IMR-90 (cell line): Measurements from ENCODE around the gene RMND1. TPM values are rescaled to one million over a fixed set of nuclear protein-coding genes. Genes with fewer than 3 reads are reported as not detected.
A peak's percentile ranks its signal among the peaks of the same experiment; 100 is the strongest.

Source experiments
- ATAC-seq: fragments of 200-7000 bp; cut with Tn5 transposase; 2 replicates; pipeline ENCODE4 v1.9.1; 2020; ENCODE audit warnings: low read depth, mild to moderate bottlenecking, moderate library complexity
- BruUV-seq: library from RNA; stranded (reverse); fragments of 400-500 nt; replicated peaks from 2 replicates; lab custom pipeline; 2021; lab: Mats Ljungman, UMichigan
- CTCF ChIA-PET: fragments of 300-600 bp; formaldehyde crosslinking; extraction: SDS; loops from one replicate; lab custom pipeline; 2021; ENCODE audit warnings: antibody characterized with exemption; lab: Yijun Ruan, JAX
- POLR2A ChIA-PET: fragments of 300-600 bp; sonication (Branson Sonifier 250); formaldehyde crosslinking; loops from one replicate; lab custom pipeline; 2022; ENCODE audit warnings: antibody characterized with exemption; ENCODE audit not compliant: unreplicated experiment; lab: Charles Lee
- DNase-seq: peaks from one replicate; pipeline ENCODE4 v3.0.0; 2013
- H2AFZ ChIP-seq: replicated peaks from 2 replicates; pipeline ENCODE3; 2013; ENCODE audit warnings: low read length, mild to moderate bottlenecking; ENCODE audit not compliant: poor library complexity
- H2AK5ac ChIP-seq: 2 replicates; pipeline ENCODE4 v1.6.1; 2013; ENCODE audit warnings: low read depth, low read length, inconsistent platforms
- H2AK9ac ChIP-seq: replicated peaks from 2 replicates; pipeline ENCODE3; 2013; ENCODE audit warnings: mild to moderate bottlenecking, low read depth, low read length, moderate library complexity; ENCODE audit not compliant: poor library complexity
- H2BK120ac ChIP-seq: 2 replicates; pipeline ENCODE4 v1.6.1; 2013; ENCODE audit warnings: low read depth, low read length, inconsistent platforms
- H2BK15ac ChIP-seq: 3 replicates; pipeline ENCODE4 v1.6.1; 2013; ENCODE audit warnings: low read depth, low read length, inconsistent platforms
- H2BK20ac ChIP-seq: 2 replicates; pipeline ENCODE4 v1.6.1; 2013; ENCODE audit warnings: low read depth, mild to moderate bottlenecking, inconsistent platforms, low read length, moderate library complexity
- H2BK5ac ChIP-seq: 2 replicates; pipeline ENCODE4 v1.6.1; 2013; ENCODE audit warnings: mild to moderate bottlenecking, low read depth, low read length, inconsistent platforms; ENCODE audit not compliant: poor library complexity, severe bottlenecking
- H3K14ac ChIP-seq: replicated peaks from 2 replicates; pipeline ENCODE4 v1.6.1; 2013; ENCODE audit warnings: low read depth, low read length, inconsistent platforms
- H3K18ac ChIP-seq: 2 replicates; pipeline ENCODE4 v1.6.1; 2013; ENCODE audit warnings: low read depth, low read length, control low read depth
- H3K23ac ChIP-seq: 2 replicates; pipeline ENCODE4 v1.6.1; 2013; ENCODE audit warnings: low read depth, low read length, inconsistent platforms
- H3K27ac ChIP-seq: 2 replicates; pipeline ENCODE4 v1.5.1; 2013; ENCODE audit warnings: mild to moderate bottlenecking, control low read depth, low read length; ENCODE audit not compliant: insufficient read depth
- H3K27me3 ChIP-seq: 2 replicates; pipeline ENCODE4 v1.6.1; 2013; ENCODE audit warnings: low read length; ENCODE audit not compliant: control insufficient read depth, insufficient read depth
- H3K36me3 ChIP-seq: 2 replicates; pipeline ENCODE4 v1.6.1; 2013; ENCODE audit warnings: low read length, mixed read lengths; ENCODE audit not compliant: control insufficient read depth, insufficient read depth
- H3K4ac ChIP-seq: 2 replicates; pipeline ENCODE4 v1.6.1; 2013; ENCODE audit warnings: low read depth, low read length, inconsistent platforms
- H3K4me1 ChIP-seq: 2 replicates; pipeline ENCODE4 v1.6.1; 2013; ENCODE audit warnings: low read length, mixed read lengths; ENCODE audit not compliant: control insufficient read depth, insufficient read depth
- H3K4me2 ChIP-seq: 2 replicates; pipeline ENCODE4 v1.6.1; 2013; ENCODE audit warnings: low read depth, mild to moderate bottlenecking, control low read depth, low read length, moderate library complexity
- H3K4me3 ChIP-seq: 2 replicates; pipeline ENCODE4 v1.5.1; 2013; ENCODE audit warnings: low read depth, mild to moderate bottlenecking, control low read depth, low read length, moderate library complexity; ENCODE audit not compliant: insufficient read depth
- H3K56ac ChIP-seq: 2 replicates; pipeline ENCODE4 v1.6.1; 2013; ENCODE audit warnings: low read length, inconsistent platforms; ENCODE audit not compliant: insufficient read depth; ENCODE audit errors: extremely low read depth
- H3K79me1 ChIP-seq, 2 experiments: 2 replicates each; pipeline ENCODE4 v1.6.1; 2013; ENCODE audit warnings: low read length in 2 of 2, inconsistent platforms in 1 of 2, low read depth in 1 of 2
- H3K9ac ChIP-seq: 2 replicates; pipeline ENCODE4 v1.6.1; 2013; ENCODE audit warnings: low read depth, low read length, control low read depth
- H3K9me1 ChIP-seq: 2 replicates; pipeline ENCODE4 v1.6.1; 2013; ENCODE audit warnings: low read length, inconsistent platforms; ENCODE audit not compliant: insufficient read depth
- H3K9me3 ChIP-seq: 2 replicates; pipeline ENCODE4 v1.6.1; 2013; ENCODE audit warnings: low read length; ENCODE audit not compliant: control insufficient read depth, insufficient read depth
- H4K20me1 ChIP-seq: 2 replicates; pipeline ENCODE4 v1.6.1; 2013; ENCODE audit warnings: low read length, inconsistent platforms; ENCODE audit not compliant: insufficient read depth
- H4K5ac ChIP-seq: 2 replicates; pipeline ENCODE4 v1.6.1; 2013; ENCODE audit warnings: mild to moderate bottlenecking, low read depth, low read length, control low read depth
- H4K8ac ChIP-seq, 2 experiments: 2 replicates each; pipeline ENCODE4 v1.6.1; 2013; ENCODE audit warnings: low read depth in 2 of 2, low read length in 2 of 2, control low read depth in 1 of 2, inconsistent platforms in 1 of 2
- H4K91ac ChIP-seq: 2 replicates; pipeline ENCODE4 v1.6.1; 2013; ENCODE audit warnings: low read depth, low read length, inconsistent platforms; ENCODE audit not compliant: insufficient read depth
- BHLHE40 ChIP-seq: fragments of 150-350 bp; IDR thresholded peaks from 2 replicates; pipeline ENCODE4 v1.6.1; 2016; ENCODE audit warnings: mild to moderate bottlenecking, low read depth, low read length
- ELK1 ChIP-seq: fragments of 150-350 bp; IDR thresholded peaks from 2 replicates; pipeline ENCODE4 v1.6.1; 2016; ENCODE audit warnings: low read depth, mild to moderate bottlenecking, low read length, moderate library complexity, borderline replicate concordance
- MAZ ChIP-seq: IDR thresholded peaks from 2 replicates; pipeline ENCODE4 v1.6.1; 2012; ENCODE audit warnings: low read depth, mild to moderate bottlenecking, low read length, improper control_type of control experiment, moderate library complexity, borderline replicate concordance
- POLR2A ChIP-seq: IDR thresholded peaks from 2 replicates; pipeline ENCODE4 v1.6.1; 2012; ENCODE audit warnings: mild to moderate bottlenecking, low read depth, low read length
- SMC3 ChIP-seq: fragments of 150-350 bp; IDR thresholded peaks from 2 replicates; pipeline ENCODE4 v1.6.1; 2016; ENCODE audit warnings: low read depth, mild to moderate bottlenecking, antibody characterized with exemption, low read length, moderate library complexity
- WGBS, 2 experiments: methylation state at CpG; one replicate each; pipeline versions ENCODE4 v1.1.5 to v1.1.7; 2013; ENCODE audit warnings: missing lambda C conversion rate in 2 of 2; ENCODE audit not compliant: insufficient read length in 1 of 2; ENCODE audit errors: extremely low coverage in 2 of 2; 5-methylcytosine and 5-hydroxymethylcytosine counted together
- dilution Hi-C: fragments of 300-500 bp; cut with HindIII; formaldehyde crosslinking; loops from one replicate; pipeline ENCODE4 v1.14.3; 2018; ENCODE audit warnings: low sequenced_read_pairs; ENCODE audit not compliant: unreplicated experiment
- in situ Hi-C: fragments of 300-500 bp; cut with MboI; formaldehyde crosslinking; loops from 3 replicates; pipeline ENCODE4 v1.14.3; 2019; ENCODE audit warnings: low sequenced_read_pairs, inconsistent platforms, mixed read lengths
- intact Hi-C: fragments of 100-400 bp; cut with micrococcal nuclease; formaldehyde crosslinking; loops from 2 replicates; pipeline ENCODE4 v1.10.0; 2022
- polyA plus RNA-seq, 3 experiments: library from polyadenylated mRNA; depleted of rRNA; stranded (reverse); fragments of >200 nt; gene quantifications; 2 replicates each; pipeline ENCODE4 v1.2.3, GENCODE V29; 2012; ENCODE audit warnings: low replicate concordance in 1 of 3
- total RNA-seq: library from RNA; depleted of rRNA; stranded (reverse); fragments of >200 nt; gene quantifications from 2 replicates; pipeline ENCODE4 v1.2.3, GENCODE V29; 2012

Gene RMND1
- total and polyA plus RNA-seq, 2 of the 4 experiments (the other 2 are of a cell fraction), result 13.1 to 24.6 TPM

DNA sequence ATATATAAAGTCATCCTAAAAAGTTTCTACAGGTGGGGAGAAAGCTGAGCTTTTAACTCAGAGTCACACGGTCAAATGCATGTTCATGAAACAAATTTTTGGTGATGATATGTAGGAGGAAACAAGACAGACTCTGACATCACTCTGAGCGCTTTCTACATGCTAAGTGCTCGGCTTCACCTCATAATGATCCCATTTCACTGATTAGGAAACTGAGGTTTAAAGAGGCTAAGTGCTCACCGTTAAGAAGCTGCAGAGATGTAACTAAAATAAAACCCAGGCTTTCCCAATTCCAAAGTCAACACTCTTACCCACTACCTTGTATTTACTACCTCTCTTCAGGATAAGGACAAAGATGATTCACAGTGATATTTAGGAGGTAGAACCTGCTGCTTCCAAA is 4.7 kb downstream of the RMND1 start:
- peak overlapping the region; percentile 59; the same call in 1 of the 2 replicates for H3K27ac ChIP-seq
- peaks cover 2% of the 10 kb centered on the region for H3K36me3 ChIP-seq
- peak overlapping the region; percentile 38; the same call in 1 of the 2 replicates for H3K14ac ChIP-seq
- peak overlapping the region; percentile 66 to 69; a peak in 1 of 4 replicates for H4K8ac ChIP-seq
- peak overlapping the region; percentile 59 for H2BK5ac ChIP-seq
- peak overlapping the region; percentile 66 for H2BK20ac ChIP-seq
- H2BK15ac ChIP-seq, result peak overlapping the region; percentile 95; the same call in 1 of the 3 replicates
- ATAC-seq (no peak), DNase-seq (no peak)
- ChIA-PET POLR2A (no interaction called here), CTCF (no interaction called here)
- in situ Hi-C loops, result loop anchor here (25.0 kb wide), 1 partner anchor 690 kb away; no protein-coding TSS in a partner anchor
- peak overlapping the region; percentile 79; the same call in 1 of the 2 replicates for H4K91ac ChIP-seq
- no peak overlapping the region for H3K4me3 ChIP-seq
- peak overlapping the region; percentile 61 for H3K4ac ChIP-seq
- H3K4me2 ChIP-seq, result no peak overlapping the region
- H3K9me3 ChIP-seq, result no peaks in the 10 kb centered on the region
- WGBS, 2 experiments, result no CpG with 5 or more reads among the region's 4 CpGs
- no peak for TF ChIP-seq ELK1
- no peak for TF ChIP-seq MAZ
- no peak for TF ChIP-seq BHLHE40
- no peak for TF ChIP-seq SMC3
- no peak for TF ChIP-seq POLR2A
- peaks cover 23 to 44% of the 10 kb centered on the region in 2 experiments for H3K79me1 ChIP-seq
- H2AFZ ChIP-seq, result no peak overlapping the region
- no peak overlapping the region for H4K5ac ChIP-seq
- no peak overlapping the region for H3K9ac ChIP-seq
- intact Hi-C loops, result loop anchor here (10.0 kb wide), 1 partner anchor 678 kb away; no protein-coding TSS in a partner anchor
- peaks cover 4% of the 10 kb centered on the region for H3K4me1 ChIP-seq
- peaks cover 6% of the 10 kb centered on the region; the same call in 1 of the 2 replicates for H3K9me1 ChIP-seq
- peak overlapping the region; percentile 22 for H2AK9ac ChIP-seq
- no peak overlapping the region; the same call in 1 of the 2 replicates for H3K23ac ChIP-seq
- BruUV-seq, result no TSS peak
- H4K20me1 ChIP-seq, result peaks cover 2% of the 10 kb centered on the region; the same call in 1 of the 2 replicates
- H3K27me3 ChIP-seq, result no peaks in the 10 kb centered on the region
- dilution Hi-C loops, result no loop called here
- peak overlapping the region; percentile 94 for H2AK5ac ChIP-seq
- no peak overlapping the region for H3K18ac ChIP-seq
- no peak overlapping the region; the same call in 1 of the 2 replicates for H3K56ac ChIP-seq
- H2BK120ac ChIP-seq, result peak overlapping the region; percentile 56
